Mesendoderm (in vitro differentiated cells): ENCODE measurements around the gene STK10.

Experiments
- DNase-seq: peaks from one replicate; pipeline ENCODE4 v3.0.0; 2013
- H2AK5ac ChIP-seq: 2 replicates; pipeline ENCODE4 v1.6.1; 2013; ENCODE audit warnings: low read length, inconsistent platforms
- H2BK120ac ChIP-seq: 2 replicates; pipeline ENCODE4 v1.6.1; 2013; ENCODE audit warnings: low read depth, mild to moderate bottlenecking, low read length, moderate library complexity, mixed read lengths
- H2BK15ac ChIP-seq: replicated peaks from 2 replicates; pipeline ENCODE4 v1.6.1; 2013; ENCODE audit warnings: low read depth, mild to moderate bottlenecking, moderate library complexity
- H2BK5ac ChIP-seq: 2 replicates; pipeline ENCODE4 v1.6.1; 2013; ENCODE audit warnings: low read length, inconsistent platforms
- H3K18ac ChIP-seq: 2 replicates; pipeline ENCODE4 v1.6.1; 2013; ENCODE audit warnings: mild to moderate bottlenecking, low read length, mixed read lengths
- H3K23ac ChIP-seq: one replicate; pipeline ENCODE4 v1.6.1; 2013; ENCODE audit warnings: low read length
- H3K27ac ChIP-seq: 2 replicates; pipeline ENCODE4 v1.5.1; 2013; ENCODE audit warnings: low read depth, mild to moderate bottlenecking, inconsistent platforms, low read length, moderate library complexity
- H3K27me3 ChIP-seq: 2 replicates; pipeline ENCODE4 v1.6.1; 2013; ENCODE audit warnings: low read length, control low read depth, mild to moderate bottlenecking, inconsistent platforms; ENCODE audit not compliant: insufficient read depth, poor library complexity
- H3K36me3 ChIP-seq: 2 replicates; pipeline ENCODE4 v1.6.1; 2013; ENCODE audit warnings: low read length, inconsistent platforms; ENCODE audit not compliant: control insufficient read depth, insufficient read depth
- H3K4ac ChIP-seq: one replicate; pipeline ENCODE4 v1.6.1; 2013; ENCODE audit warnings: low read depth, mild to moderate bottlenecking, low read length, moderate library complexity
- H3K4me1 ChIP-seq: 2 replicates; pipeline ENCODE4 v1.6.1; 2013; ENCODE audit warnings: low read depth, low read length, inconsistent platforms; ENCODE audit not compliant: control insufficient read depth
- H3K4me2 ChIP-seq: 2 replicates; pipeline ENCODE4 v1.6.1; 2013; ENCODE audit warnings: low read length
- H3K4me3 ChIP-seq: 2 replicates; pipeline ENCODE4 v1.5.1; 2013; ENCODE audit warnings: mild to moderate bottlenecking, low read length
- H3K56ac ChIP-seq: one replicate; pipeline ENCODE4 v1.6.1; 2013; ENCODE audit warnings: low read length
- H3K79me1 ChIP-seq: 2 replicates; pipeline ENCODE4 v1.6.1; 2013; ENCODE audit warnings: low read length, inconsistent platforms
- H3K79me2 ChIP-seq: 2 replicates; pipeline ENCODE4 v1.6.1; 2013; ENCODE audit warnings: mild to moderate bottlenecking, low read length; ENCODE audit not compliant: control insufficient read depth, insufficient read depth
- H3K9ac ChIP-seq: 2 replicates; pipeline ENCODE4 v1.6.1; 2013; ENCODE audit warnings: low read length, inconsistent platforms
- H4K5ac ChIP-seq: one replicate; pipeline ENCODE4 v1.6.1; 2013; ENCODE audit warnings: low read length
- H4K8ac ChIP-seq: one replicate; pipeline ENCODE4 v1.6.1; 2013; ENCODE audit warnings: low read depth, mild to moderate bottlenecking, control low read depth, low read length, moderate library complexity
- WGBS: extraction: QIAGEN DNeasy Blood & Tissue Kit; methylation state at CpG from one replicate; pipeline ENCODE4 v1.1.7; 2013; ENCODE audit warnings: low lambda C conversion rate, missing lambda C conversion rate; ENCODE audit not compliant: insufficient coverage; ENCODE audit errors: extremely low coverage; 5-methylcytosine and 5-hydroxymethylcytosine counted together

STK10 gene

GRCh38 chr5:172085738-172086137 is 102.3 kb downstream of the STK10 start:
- H3K36me3 ChIP-seq, result no peaks in the 10 kb centered on the region
- no peaks in the 10 kb centered on the region for H3K79me2 ChIP-seq
- no peaks in the 10 kb centered on the region for H3K4me1 ChIP-seq
- DNase-seq, result no peak
- no peak overlapping the region for H3K9ac ChIP-seq
- no peak overlapping the region for H3K23ac ChIP-seq
- no peak overlapping the region for H3K4me2 ChIP-seq
- no peak overlapping the region for H2BK120ac ChIP-seq
- H4K5ac ChIP-seq, result no peak overlapping the region
- H3K79me1 ChIP-seq, result no peaks in the 10 kb centered on the region
- no peak overlapping the region for H4K8ac ChIP-seq
- no peak overlapping the region for H3K4me3 ChIP-seq
- no peak overlapping the region for H2AK5ac ChIP-seq
- H3K18ac ChIP-seq, result no peak overlapping the region
- no peaks in the 10 kb centered on the region for H3K27me3 ChIP-seq
- H3K56ac ChIP-seq, result peak overlapping the region; percentile 67
- no peak overlapping the region for H2BK15ac ChIP-seq
- H3K4ac ChIP-seq, result no peak overlapping the region
- H2BK5ac ChIP-seq, result no peak overlapping the region
- H3K27ac ChIP-seq, result no peak overlapping the region
- no CpG with 5 or more reads among the region's 10 CpGs for WGBS

GRCh38 chr5:172082180-172082579 is 105.8 kb downstream of the STK10 start:
- Histone ChIP-seq H4K8ac (no peak overlapping the region), H3K36me3 (no peaks in the 10 kb centered on the region), H3K18ac (no peak overlapping the region), H3K27ac (no peak overlapping the region), H3K27me3 (no peaks in the 10 kb centered on the region), H3K56ac (no peak overlapping the region), H4K5ac (no peak overlapping the region), H3K4me3 (no peak overlapping the region), H2BK5ac (no peak overlapping the region), H3K4ac (no peak overlapping the region), H3K79me2 (no peaks in the 10 kb centered on the region), H2BK120ac (no peak overlapping the region), H3K4me1 (no peaks in the 10 kb centered on the region), H3K79me1 (no peaks in the 10 kb centered on the region), H2AK5ac (no peak overlapping the region), H3K23ac (no peak overlapping the region), H3K4me2 (no peak overlapping the region), H3K9ac (no peak overlapping the region), H2BK15ac (no peak overlapping the region)
- WGBS, result no CpG with 5 or more reads among the region's 14 CpGs
- no peak for DNase-seq

GRCh38 chr5:172079876-172080275 is 108.1 kb downstream of the STK10 start:
- H3K27ac ChIP-seq, result no peak overlapping the region
- H3K27me3 ChIP-seq, result no peaks in the 10 kb centered on the region
- no peak overlapping the region for H3K9ac ChIP-seq
- no CpG with 5 or more reads among the region's 4 CpGs for WGBS
- no peak overlapping the region for H2BK15ac ChIP-seq
- H3K56ac ChIP-seq, result no peak overlapping the region
- no peak overlapping the region for H2AK5ac ChIP-seq
- no peak overlapping the region for H4K8ac ChIP-seq
- no peaks in the 10 kb centered on the region for H3K36me3 ChIP-seq
- H3K4me3 ChIP-seq, result no peak overlapping the region
- H2BK5ac ChIP-seq, result no peak overlapping the region
- H3K4me2 ChIP-seq, result no peak overlapping the region
- H3K79me1 ChIP-seq, result no peaks in the 10 kb centered on the region
- no peak for DNase-seq
- H4K5ac ChIP-seq, result no peak overlapping the region
- H3K18ac ChIP-seq, result no peak overlapping the region
- no peak overlapping the region for H3K23ac ChIP-seq
- H3K79me2 ChIP-seq, result no peaks in the 10 kb centered on the region
- H2BK120ac ChIP-seq, result no peak overlapping the region
- no peak overlapping the region for H3K4ac ChIP-seq
- H3K4me1 ChIP-seq, result no peaks in the 10 kb centered on the region

- H4K5ac ChIP-seq, result no peak overlapping the region
- H3K4me1 ChIP-seq, result no peaks in the 10 kb centered on the region
- H3K27ac ChIP-seq, result no peak overlapping the region
- WGBS, result no CpG with 5 or more reads among the region's 8 CpGs
- H2AK5ac ChIP-seq, result no peak overlapping the region
- no peak overlapping the region for H4K8ac ChIP-seq
- no peak overlapping the region for H2BK15ac ChIP-seq
- H3K27me3 ChIP-seq, result no peaks in the 10 kb centered on the region
- no peak overlapping the region for H3K4ac ChIP-seq
- H3K79me1 ChIP-seq, result no peaks in the 10 kb centered on the region
- H3K56ac ChIP-seq, result no peak overlapping the region
- no peak overlapping the region for H2BK5ac ChIP-seq
- DNase-seq, result no peak
- no peaks in the 10 kb centered on the region for H3K36me3 ChIP-seq
- H3K18ac ChIP-seq, result no peak overlapping the region
- H3K4me3 ChIP-seq, result no peak overlapping the region
- H3K4me2 ChIP-seq, result no peak overlapping the region
- H2BK120ac ChIP-seq, result no peak overlapping the region
- H3K9ac ChIP-seq, result no peak overlapping the region
- H3K79me2 ChIP-seq, result no peaks in the 10 kb centered on the region
- H3K23ac ChIP-seq, result no peak overlapping the region
Observed at GRCh38 chr5:172078726-172079345, 109.2 kb downstream of the STK10 start.

GRCh38 chr5:172077664-172078425 is 110.2 kb downstream of the STK10 start:
- H2BK15ac ChIP-seq, result no peak overlapping the region
- no peak overlapping the region for H3K27ac ChIP-seq
- H3K4me2 ChIP-seq, result no peak overlapping the region

More at GRCh38 chr5:172077664-172078425, 110.2 kb downstream of the STK10 start:
- Histone ChIP-seq H3K18ac (no peak overlapping the region), H3K79me2 (no peaks in the 10 kb centered on the region), H3K56ac (no peak overlapping the region), H3K79me1 (no peaks in the 10 kb centered on the region), H3K23ac (no peak overlapping the region), H3K9ac (no peak overlapping the region), H4K5ac (no peak overlapping the region), H2BK5ac (no peak overlapping the region), H3K27me3 (no peaks in the 10 kb centered on the region), H2AK5ac (no peak overlapping the region), H3K4me1 (no peaks in the 10 kb centered on the region), H3K4me3 (no peak overlapping the region), H4K8ac (no peak overlapping the region), H3K4ac (no peak overlapping the region), H3K36me3 (no peaks in the 10 kb centered on the region), H2BK120ac (no peak overlapping the region)
- no peak for DNase-seq
- no CpG with 5 or more reads among the region's 9 CpGs for WGBS
